HepG2 (cell line): ENCODE data around the gene CUL4A. TPM values are rescaled to one million over a fixed set of nuclear protein-coding genes. Genes with fewer than 3 reads are reported as not detected.
A peak's percentile ranks its signal among the peaks of the same experiment; 100 is the strongest.

Experiments used
- ARID2 ChIP-seq: sonication (generic); formaldehyde crosslinking; IDR thresholded peaks from 2 replicates; pipeline ENCODE4 v1.8.1; 2022; ENCODE audit warnings: mild to moderate bottlenecking, missing genetic modification reagents, borderline replicate concordance
- CREBL2 ChIP-seq: sonication (generic); formaldehyde crosslinking; IDR thresholded peaks from 2 replicates; pipeline ENCODE4 v1.8.1; 2023; ENCODE audit warnings: missing genetic modification reagents, mild to moderate bottlenecking, borderline replicate concordance
- FOXM1 ChIP-seq: sonication (generic); formaldehyde crosslinking; IDR thresholded peaks from 2 replicates; pipeline ENCODE4 v1.5.0; 2020; ENCODE audit warnings: missing genetic modification reagents
- MAFG ChIP-seq: sonication (generic); formaldehyde crosslinking; IDR thresholded peaks from 2 replicates; pipeline ENCODE4 v1.5.1; 2020; ENCODE audit warnings: mild to moderate bottlenecking, missing genetic modification reagents
- MATR3 ChIP-seq: sonication (generic); formaldehyde crosslinking; IDR thresholded peaks from 2 replicates; pipeline ENCODE4 v1.4.0; 2020; ENCODE audit warnings: missing genetic modification reagents
- MTF2 ChIP-seq: sonication (generic); formaldehyde crosslinking; IDR thresholded peaks from 2 replicates; pipeline ENCODE4 v1.5.0; 2020; ENCODE audit warnings: missing genetic modification reagents, borderline replicate concordance
- NFYB ChIP-seq: sonication (generic); formaldehyde crosslinking; IDR thresholded peaks from 2 replicates; pipeline ENCODE4 v1.4.0; 2020; ENCODE audit warnings: missing genetic modification reagents
- PHF20 ChIP-seq: sonication (generic); formaldehyde crosslinking; IDR thresholded peaks from 2 replicates; pipeline ENCODE4 v1.5.0; 2020; ENCODE audit warnings: mild to moderate bottlenecking, missing genetic modification reagents
- RFX5 ChIP-seq: IDR thresholded peaks from 2 replicates; pipeline ENCODE4 v1.6.1; 2011; ENCODE audit warnings: low read depth, low read length, improper control_type of control experiment
- SNRNP70 ChIP-seq: fragments of 200-400 bp; formaldehyde crosslinking; IDR thresholded peaks from 2 replicates; pipeline ENCODE4 v1.6.1; 2017; ENCODE audit warnings: mild to moderate bottlenecking, low read depth, low read length, moderate library complexity
- UBTF ChIP-seq: sonication (generic); formaldehyde crosslinking; IDR thresholded peaks from 2 replicates; pipeline ENCODE4 v1.4.0; 2020; ENCODE audit warnings: mild to moderate bottlenecking, missing genetic modification reagents
- ZBTB33 ChIP-seq: sonication (generic); formaldehyde crosslinking; IDR thresholded peaks from 2 replicates; pipeline ENCODE4 v1.4.0; 2020; ENCODE audit warnings: missing genetic modification reagents
- ZNF12 ChIP-seq: sonication (generic); formaldehyde crosslinking; IDR thresholded peaks from 2 replicates; pipeline ENCODE4 v1.5.0; 2020; ENCODE audit warnings: missing genetic modification reagents
- ZNF143 ChIP-seq: sonication (generic); formaldehyde crosslinking; IDR thresholded peaks from 2 replicates; pipeline ENCODE4 v1.4.0; 2020; ENCODE audit warnings: missing genetic modification reagents
- ZNF281 ChIP-seq: sonication (generic); formaldehyde crosslinking; IDR thresholded peaks from 2 replicates; pipeline ENCODE4 v1.4.0; 2020; ENCODE audit warnings: missing genetic modification reagents, borderline replicate concordance
- ZNF605 ChIP-seq: sonication (generic); formaldehyde crosslinking; IDR thresholded peaks from 2 replicates; pipeline ENCODE4 v1.8.0; 2022; ENCODE audit warnings: mild to moderate bottlenecking, missing genetic modification reagents
- ZNF629 ChIP-seq: sonication (generic); formaldehyde crosslinking; conservative IDR thresholded peaks from 2 replicates; pipeline ENCODE4 v1.5.0; 2020; ENCODE audit warnings: missing genetic modification reagents
- ZNF703 ChIP-seq: sonication (generic); formaldehyde crosslinking; IDR thresholded peaks from 2 replicates; pipeline ENCODE4 v1.5.1; 2020; ENCODE audit warnings: missing genetic modification reagents, mild to moderate bottlenecking, moderate library complexity, borderline replicate concordance
- polyA plus RNA-seq, 8 experiments: library from polyadenylated mRNA; depleted of rRNA in 3 of 8; stranded (reverse) in 7 of 8; unstranded in 1 of 8; fragments of >200 nt; fragmentation: Illumina TruSeq in 4 of 8; extraction: Trizol in 4 of 8; gene quantifications; 2 replicates each; pipeline versions ENCODE4 v1.2.1 to v1.2.3, GENCODE V29; 2011 to 2016; ENCODE audit warnings: low read depth in 4 of 8, missing spikeins in 1 of 8, mixed read lengths in 1 of 8; ENCODE audit not compliant: insufficient read depth in 1 of 8
- total RNA-seq, 5 experiments: library from RNA; depleted of rRNA; stranded (reverse); fragments of >200 nt; fragmentation: Illumina TruSeq; extraction: Trizol; gene quantifications; 2 replicates each; pipeline ENCODE4 v1.2.3, GENCODE V29; 2016; ENCODE audit warnings: low read depth in 1 of 5
- TF ChIP-seq, protein P1 (sequence below): sonication (generic); formaldehyde crosslinking; IDR thresholded peaks from 2 replicates; pipeline ENCODE4 v1.8.0; 2022; ENCODE audit warnings: mild to moderate bottlenecking, missing genetic modification reagents; ENCODE audit not compliant: insufficient replicate concordance

The CUL4A gene
- total and polyA plus RNA-seq, 2 of the 13 experiments (the other 11 are each of a cell fraction or from before 2014, with no cell fraction given) = 51.2 to 75.3 TPM

GRCh38 chr13:113208421-113209335, 735 bp upstream of the CUL4A start, which contains the start of gene PCID2 (continued):
- TF ChIP-seq ZNF281 (CRISPR knock-in tag) (peak; percentile 80; the same call in 1 of the 2 replicates), SNRNP70 (no peak), ARID2 (CRISPR knock-in tag) (peak; percentile 95; the same call in 1 of the 2 replicates), ZNF605 (CRISPR knock-in tag) (peak; percentile 87; the same call in 1 of the 2 replicates), MTF2 (no peak; the same call in 1 of the 2 replicates), ZBTB33 (CRISPR knock-in tag) (peak; percentile 71; the same call in 1 of the 2 replicates), MATR3 (no peak; the same call in 1 of the 2 replicates), NFYB (CRISPR knock-in tag) (peak; percentile 45; the same call in 1 of the 2 replicates), CREBL2 (CRISPR knock-in tag) (peak; percentile 94; the same call in 1 of the 2 replicates), PHF20 (peak; percentile 92), RFX5 (peak; percentile 14; the same call in 1 of the 2 replicates), FOXM1 (no peak), ZNF12 (CRISPR knock-in tag) (peak; percentile 78), ZNF143 (CRISPR knock-in tag) (no peak; the same call in 1 of the 2 replicates), ZNF703 (CRISPR knock-in tag) (peak; percentile 59; the same call in 1 of the 2 replicates), MAFG (CRISPR knock-in tag) (no peak), UBTF (CRISPR knock-in tag) (peak; percentile 92), ZNF629 (CRISPR knock-in tag) (no peak)
- TF ChIP-seq, protein P1, sequence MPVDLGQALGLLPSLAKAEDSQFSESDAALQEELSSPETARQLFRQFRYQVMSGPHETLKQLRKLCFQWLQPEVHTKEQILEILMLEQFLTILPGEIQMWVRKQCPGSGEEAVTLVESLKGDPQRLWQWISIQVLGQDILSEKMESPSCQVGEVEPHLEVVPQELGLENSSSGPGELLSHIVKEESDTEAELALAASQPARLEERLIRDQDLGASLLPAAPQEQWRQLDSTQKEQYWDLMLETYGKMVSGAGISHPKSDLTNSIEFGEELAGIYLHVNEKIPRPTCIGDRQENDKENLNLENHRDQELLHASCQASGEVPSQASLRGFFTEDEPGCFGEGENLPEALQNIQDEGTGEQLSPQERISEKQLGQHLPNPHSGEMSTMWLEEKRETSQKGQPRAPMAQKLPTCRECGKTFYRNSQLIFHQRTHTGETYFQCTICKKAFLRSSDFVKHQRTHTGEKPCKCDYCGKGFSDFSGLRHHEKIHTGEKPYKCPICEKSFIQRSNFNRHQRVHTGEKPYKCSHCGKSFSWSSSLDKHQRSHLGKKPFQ = peak; percentile 49
